Right hindlimb (tissue), 1 donor: ENCODE results near the gene UGP2.

Experiments
- DNase-seq: peaks from one replicate; pipeline ENCODE4 v3.0.0-alpha.2; 2018

The UGP2 gene

GRCh38 chr2:63866009-63866709, 24.5 kb downstream of the UGP2 start:
- no peak for DNase-seq

- DNase-seq, result no peak
Observed at GRCh38 chr2:63870679-63871078, 29.0 kb downstream of the UGP2 start.

DNA sequence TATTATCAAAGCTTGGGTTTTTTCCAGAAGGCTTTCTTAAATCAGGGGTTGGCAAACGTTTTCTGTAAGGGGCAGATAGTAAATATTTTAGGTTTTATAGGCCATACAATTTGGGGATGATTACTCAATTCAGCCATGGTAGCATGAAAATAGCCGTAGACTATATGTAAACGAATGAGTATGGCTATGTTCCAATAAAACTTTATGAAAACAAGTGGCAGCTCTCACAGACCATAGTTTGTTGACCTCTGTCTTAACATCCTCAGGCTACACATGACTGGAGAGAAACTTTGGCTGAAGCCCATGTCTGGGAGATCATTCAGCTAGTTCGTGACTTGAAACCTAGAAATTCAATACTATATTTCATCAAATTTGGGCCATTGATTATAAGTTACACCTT, 30.2 kb downstream of the UGP2 start:
- DNase-seq, result no peak

DNA sequence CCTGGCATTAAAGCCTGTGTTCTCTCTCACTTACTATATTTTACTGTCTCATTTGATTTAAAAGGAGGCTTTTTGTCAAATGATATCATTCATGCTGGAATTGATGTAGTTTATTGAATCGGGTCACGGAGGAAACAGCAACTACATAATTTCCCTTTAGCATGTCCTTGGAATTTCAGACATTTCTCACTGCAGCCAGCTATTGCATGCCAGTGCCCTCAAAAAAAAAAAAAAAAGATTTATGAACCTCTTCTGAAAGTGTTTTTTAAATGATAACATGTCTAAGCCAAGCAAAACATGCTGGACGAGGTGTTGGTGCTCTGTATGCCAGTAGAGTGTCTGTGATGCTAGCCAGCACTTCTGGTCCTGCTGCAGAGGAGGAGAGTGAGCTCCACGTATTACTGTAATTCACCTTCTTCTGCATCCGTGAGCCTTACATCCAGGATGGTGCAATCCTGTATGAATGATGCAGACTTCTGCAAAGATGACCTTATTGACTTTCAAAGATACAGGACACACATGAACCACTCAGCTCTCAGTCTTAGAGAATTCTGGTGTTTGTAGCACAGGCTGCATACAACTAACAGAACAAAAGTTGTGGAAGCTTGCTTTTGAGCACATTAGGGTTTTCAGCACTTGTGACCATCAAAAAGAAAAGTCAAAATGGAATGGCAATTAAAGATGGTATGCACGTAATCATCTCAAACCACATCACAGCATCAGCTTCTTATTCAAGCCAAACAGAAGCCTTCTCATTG, 31.1 kb downstream of the UGP2 start:
- peak; percentile 32 for DNase-seq

DNA sequence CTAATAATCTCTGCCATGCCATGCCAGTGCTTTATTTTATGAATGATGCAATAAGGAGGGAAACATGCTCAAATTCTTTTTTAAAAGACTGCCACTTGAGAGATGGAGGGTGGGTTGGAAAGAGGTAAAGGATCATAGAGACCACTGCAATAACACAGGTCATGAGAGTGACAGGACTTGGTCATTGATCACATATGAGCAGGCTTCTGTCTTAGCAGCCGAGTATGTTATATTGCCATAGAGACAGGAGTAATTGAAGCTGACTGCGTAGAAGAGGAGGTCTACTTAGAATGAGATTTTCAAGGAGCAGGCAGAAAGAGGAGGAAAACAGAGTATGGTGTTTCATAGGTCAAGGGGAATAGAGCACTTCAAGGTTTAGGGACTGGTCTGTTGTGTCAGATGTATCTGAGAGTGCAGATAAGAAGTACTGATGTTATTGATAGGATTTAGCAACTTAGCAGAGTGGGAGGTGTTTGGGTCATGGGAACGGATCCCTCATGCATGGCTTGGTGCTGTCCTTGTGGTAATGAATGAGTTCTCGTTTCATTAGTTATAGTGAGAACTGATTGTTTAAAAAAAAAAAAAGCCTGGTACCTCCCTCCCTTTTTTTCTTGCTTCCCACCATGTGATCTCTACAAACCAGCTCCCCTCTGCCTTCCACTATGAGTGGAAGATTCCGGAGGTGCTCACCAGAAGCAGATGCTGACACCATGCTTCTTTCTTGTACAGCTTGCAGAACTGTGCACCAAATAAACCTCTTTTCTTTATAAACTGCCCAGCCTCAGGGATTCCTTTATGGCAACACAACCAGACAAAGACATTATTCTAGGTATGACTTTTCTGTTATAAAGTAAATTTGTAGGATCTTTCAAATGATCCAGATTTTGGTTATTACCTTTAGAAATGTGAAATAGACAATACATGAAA, 32.8 kb downstream of the UGP2 start:
- no peak for DNase-seq

GRCh38 chr2:63875131-63875527, 33.4 kb downstream of the UGP2 start:
- no peak for DNase-seq

GRCh38 chr2:63875559-63876245, 34.0 kb downstream of the UGP2 start:
- DNase-seq, result peak; percentile 39

GRCh38 chr2:63876311-63876710, 34.6 kb downstream of the UGP2 start:
- no peak for DNase-seq

GRCh38 chr2:63878486-63878885, 36.8 kb downstream of the UGP2 start:
- no peak for DNase-seq

DNA sequence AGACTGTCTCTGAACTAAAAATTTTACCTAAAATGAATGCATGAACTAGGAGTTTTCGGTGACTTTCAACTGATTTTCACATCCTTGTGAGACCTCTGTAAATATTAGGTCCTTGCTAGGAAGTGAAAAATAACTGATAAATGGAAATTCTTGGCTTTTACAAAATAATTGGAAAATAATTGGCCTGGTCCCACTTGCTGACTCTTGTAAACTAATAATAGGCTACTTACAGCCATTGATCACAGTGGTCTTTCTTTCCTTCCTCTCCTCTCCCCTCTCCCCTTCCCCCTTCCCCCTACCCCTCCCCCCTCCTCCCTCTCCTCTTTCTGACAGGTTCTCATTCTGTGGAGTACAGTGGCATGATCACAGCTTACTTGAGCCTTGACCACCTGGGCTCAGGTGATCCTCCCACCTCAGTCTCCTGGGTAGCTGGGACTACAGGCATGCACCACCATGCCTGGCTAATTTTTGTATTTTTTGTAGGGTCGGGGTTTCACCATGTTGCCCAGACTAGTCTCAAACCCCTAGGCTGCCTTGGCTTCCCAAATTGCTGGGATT, 38.3 kb downstream of the UGP2 start:
- DNase-seq, result no peak

- no peak for DNase-seq
Observed at GRCh38 chr2:63880625-63881024, 38.9 kb downstream of the UGP2 start.

DNA sequence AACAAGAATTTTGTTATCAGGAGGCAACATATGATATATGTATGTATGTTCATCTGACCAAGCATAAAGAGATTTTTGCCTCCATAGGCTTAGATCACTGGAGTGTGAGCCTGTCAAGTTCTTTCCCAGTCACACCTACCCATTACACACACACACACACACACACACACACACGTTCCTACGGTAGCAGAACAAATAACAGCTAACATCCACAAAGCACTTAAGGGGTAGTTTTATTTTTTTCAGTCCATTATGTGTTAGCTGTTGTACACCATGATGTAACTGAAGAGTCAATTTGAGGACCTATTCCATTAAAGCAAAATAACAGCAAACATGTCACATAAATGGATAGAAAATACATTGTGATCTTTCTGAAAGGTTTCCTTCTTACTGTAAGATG, 39.5 kb downstream of the UGP2 start:
- DNase-seq, result no peak

GRCh38 chr2:63882395-63883105, 40.9 kb downstream of the UGP2 start:
- no peak for DNase-seq

DNA sequence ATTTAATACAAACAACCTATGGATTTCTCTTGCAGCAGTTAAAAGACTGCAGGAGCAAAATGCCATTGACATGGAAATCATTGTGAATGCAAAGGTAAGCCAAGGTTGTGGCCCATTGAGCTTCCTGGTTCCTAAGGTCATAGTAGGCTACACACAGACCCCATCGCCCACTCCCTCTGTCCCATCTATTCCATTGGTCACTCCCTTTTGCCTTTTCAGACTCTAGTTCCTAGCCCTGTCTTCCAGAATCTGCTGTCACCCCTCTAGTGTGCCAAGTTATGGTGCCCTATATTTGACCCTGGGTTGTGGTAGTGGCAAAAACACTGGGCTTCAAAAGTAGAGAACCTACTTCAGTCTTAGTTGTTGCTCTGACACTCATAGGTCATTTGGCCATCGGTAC, 44.7 kb downstream of the UGP2 start:
- DNase-seq, result no peak

DNA sequence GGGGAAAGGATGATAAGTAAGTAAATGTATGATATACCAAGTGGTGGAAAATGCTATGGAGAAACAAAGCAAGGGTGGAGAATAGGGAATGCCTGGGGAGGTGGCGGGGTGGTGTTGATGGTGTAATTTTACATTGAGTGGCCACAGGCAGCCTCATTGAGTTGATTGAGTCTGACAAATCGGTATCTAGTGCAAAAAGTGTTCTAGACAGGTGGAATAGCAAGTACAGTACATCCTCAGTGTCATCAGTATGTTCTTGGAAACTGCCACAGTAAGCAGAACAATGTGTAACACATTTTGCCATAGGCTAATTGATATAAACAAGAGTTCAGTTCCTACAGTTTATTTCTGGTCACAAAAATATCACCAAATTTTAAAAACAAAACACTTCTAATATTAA, 46.4 kb downstream of the UGP2 start:
- DNase-seq, result no peak

DNA sequence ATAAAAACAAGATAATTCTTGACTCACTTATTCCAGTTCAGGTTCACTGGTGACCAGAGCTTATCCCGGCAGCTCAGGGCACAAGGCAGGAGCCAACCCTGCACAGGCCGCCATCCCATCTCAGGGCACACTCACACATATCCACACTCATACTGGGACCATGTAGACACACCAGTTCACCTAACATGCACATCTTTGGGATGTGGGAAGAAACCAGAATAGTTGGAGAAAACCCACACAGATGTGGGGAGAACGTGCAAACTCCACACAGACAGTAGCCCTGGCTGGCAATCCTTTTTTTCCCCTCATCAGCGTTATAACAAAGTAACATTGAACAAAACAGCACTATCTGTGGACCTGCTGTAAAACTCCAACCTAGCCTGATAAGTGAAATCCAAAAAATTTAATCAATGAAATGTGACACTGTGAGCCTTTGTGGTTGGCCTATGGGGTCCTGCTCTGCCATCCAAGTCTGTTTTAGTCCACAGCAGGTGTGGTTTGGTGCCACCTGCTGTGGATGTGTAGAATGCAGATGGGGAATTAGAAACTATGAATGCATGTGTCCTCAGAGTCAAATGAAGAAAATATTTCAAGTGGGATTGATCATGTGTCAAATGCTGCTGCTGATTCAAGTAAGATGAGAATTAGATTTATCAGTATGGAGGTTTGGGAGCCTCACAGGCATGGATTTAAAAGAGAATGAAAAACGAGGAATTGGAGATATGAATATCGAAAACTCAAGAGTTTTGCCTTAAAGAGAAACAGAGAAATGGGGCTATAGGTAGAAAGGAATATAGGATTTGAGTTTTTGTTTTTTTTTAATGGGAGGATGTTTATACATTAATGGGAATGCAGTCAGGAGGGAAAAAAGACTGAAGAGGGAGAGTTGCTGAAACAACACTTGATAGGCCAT, 47.0 kb downstream of the UGP2 start:
- peak; percentile 36 for DNase-seq

DNA sequence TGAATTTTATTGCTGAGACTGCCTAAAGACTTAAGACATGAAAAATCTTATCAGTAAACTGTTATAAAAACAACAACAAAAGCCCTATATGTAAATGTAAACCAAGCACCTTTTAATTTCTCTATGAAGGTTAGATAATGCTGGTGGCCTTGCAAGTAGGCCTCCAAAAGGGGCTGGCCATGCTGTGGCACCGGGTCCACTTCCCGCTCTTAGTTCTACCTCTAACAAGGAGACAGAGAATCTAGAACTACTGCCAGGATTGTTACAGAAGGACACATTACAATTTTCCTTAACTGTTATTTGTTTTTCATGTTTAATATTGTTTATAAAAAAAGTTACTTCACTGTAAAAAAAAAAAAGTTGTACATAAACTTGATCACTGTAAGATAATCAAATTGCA, 49.0 kb downstream of the UGP2 start:
- no peak for DNase-seq

- DNase-seq, result no peak
Observed at GRCh38 chr2:63891488-63892030, 49.9 kb downstream of the UGP2 start.

- DNase-seq, result no peak
Observed at GRCh38 chr2:63893163-63893562, 51.5 kb downstream of the UGP2 start.

- DNase-seq, result no peak
Observed at GRCh38 chr2:63894167-63894566, 52.5 kb downstream of the UGP2 start.
